Lung microvascular endothelial cell (primary cell): ENCODE results near the gene TAF3. TPM values are rescaled to one million over a fixed set of nuclear protein-coding genes. Genes with fewer than 3 reads are reported as not detected.

ENCODE experiments used
- DNase-seq, 2 donors: peaks; one replicate each; pipeline versions ENCODE4 v3.0.0 to v3.0.0-alpha.2; 2010; ENCODE audit warnings: low read depth in 2 of 2
- total RNA-seq: library from RNA; depleted of rRNA; stranded (reverse); fragments of >200 nt; gene quantifications from 2 replicates; pipeline ENCODE4 v1.2.1, GENCODE V29; 2014

TAF3 gene
- total RNA-seq, 1 donor from 2014 or later: 1.4 TPM

DNA sequence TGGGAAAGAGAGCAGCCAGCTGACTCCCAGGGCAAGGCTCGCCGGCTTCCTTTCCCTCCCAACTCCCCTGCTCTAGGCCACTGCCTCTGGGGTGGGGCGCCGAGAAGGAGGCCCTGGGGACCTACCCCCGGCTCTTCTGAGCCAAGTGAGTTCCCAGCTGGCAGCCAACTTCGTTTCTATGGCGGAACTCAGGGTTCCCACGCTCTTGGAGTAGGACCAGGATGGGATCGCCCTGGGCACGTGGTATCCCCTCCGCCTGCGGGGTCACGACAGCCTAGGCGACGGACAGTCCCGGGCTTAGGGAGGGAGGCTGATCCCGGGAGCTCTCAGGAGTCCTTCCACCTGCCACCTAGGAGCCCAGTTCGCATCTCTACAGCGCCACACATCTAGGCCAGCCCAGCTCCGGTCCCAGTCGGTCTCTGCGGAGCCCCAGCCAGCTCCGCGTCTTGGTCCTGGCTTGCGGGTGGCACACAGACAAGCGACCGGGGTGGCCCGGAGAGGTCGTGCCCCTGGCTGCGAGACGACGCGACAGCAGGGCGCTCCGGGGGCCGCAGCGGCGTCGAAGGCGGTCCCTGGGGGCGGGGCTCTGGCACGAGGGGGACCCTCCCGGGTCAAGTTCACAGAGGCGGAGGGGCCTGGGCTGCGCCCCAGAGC lies 215.6 kb downstream of the TAF3 start:
- DNase-seq: no peak

DNA sequence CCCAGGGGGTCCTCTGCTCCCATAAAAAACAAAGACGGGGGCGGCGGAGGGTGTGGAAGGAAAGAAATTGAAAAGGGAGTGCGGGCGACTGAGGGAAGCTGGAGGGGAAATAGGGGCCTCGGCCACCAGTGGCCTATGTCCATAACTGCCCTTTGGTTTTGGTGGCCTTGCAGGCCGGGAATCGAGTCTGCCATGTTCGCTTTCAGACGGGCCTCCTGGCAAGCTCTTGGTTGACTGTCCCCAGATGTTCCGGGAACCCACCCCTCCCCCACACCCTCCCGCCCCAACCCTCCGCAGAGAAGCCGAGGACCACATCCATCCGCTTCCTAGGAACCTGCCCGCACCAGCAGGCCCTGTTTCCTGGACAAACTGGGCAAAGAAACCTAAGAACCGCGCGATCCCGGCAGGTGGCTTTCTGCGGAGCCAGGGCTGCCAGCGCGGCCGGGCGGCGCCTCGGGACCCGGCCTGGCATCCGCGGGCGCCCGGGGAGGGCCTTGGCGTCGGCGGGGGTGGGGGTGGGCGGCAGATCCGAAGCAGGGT lies 216.2 kb downstream of the TAF3 start:
- no peak for DNase-seq

DNA sequence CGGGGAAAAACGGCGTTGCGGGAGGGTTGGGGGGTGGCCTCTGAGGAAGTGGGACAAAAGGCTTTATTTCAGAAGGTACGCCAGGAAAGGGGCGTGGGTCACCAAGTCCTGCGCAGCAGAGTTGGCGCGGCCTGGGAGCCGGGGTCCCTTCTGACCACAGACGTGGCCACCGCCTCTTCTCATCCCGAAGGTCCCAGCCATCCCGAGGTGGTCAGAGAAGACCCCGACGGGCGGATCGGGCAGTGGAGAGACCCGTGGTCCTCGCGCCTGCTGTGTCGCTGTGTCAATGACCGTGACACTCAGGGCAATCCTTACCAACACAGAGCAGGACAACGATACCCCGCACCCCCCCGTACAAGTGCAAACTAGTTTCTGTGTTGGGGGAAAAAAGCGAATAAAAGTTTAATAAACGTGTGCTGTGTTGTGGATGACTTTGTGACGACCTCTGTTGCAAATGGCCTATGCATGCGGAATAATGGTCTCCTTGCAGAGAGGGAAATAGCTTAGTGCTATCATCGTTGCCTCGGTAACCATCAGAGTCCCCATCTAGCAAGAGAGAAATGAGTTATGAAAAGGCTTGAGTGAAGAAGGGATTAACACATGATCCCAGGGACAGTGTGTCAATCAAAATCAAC lies 216.8 kb downstream of the TAF3 start:
- DNase-seq: no peak

GRCh38 chr10:8035641-8036470 lies 217.6 kb downstream of the TAF3 start:
- no peak for DNase-seq

GRCh38 chr10:8036506-8037198 lies 218.3 kb downstream of the TAF3 start:
- no peak for DNase-seq

DNA sequence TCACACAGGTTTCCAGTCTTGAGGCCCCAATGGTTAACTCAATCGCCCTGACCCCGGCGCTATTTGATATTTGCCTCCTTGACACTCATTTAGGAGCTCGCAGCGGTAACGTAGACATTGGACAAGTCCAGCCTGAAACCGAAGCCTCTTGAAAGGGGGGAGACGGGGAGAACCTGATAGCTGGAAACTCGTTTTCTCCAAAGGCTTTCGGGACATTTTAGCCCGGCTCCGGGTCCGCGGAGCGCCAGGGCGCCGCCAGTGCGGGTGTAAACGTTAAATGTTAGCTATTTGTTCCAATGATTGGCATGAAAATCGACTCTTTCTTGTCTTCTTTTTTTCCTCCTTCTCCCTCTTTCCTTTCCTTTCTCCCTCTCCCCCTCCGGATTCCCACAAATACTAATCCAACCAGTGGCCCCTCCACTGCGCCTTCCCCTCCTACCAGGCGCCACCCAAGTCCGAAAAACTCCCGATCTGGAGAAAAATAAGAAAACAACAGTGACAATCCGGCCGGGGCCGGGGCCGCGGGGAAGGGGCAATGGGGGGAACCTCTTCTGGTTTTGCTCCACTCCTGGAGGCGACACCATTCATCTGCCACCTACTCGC lies 219.0 kb downstream of the TAF3 start:
- DNase-seq: no peak

DNA sequence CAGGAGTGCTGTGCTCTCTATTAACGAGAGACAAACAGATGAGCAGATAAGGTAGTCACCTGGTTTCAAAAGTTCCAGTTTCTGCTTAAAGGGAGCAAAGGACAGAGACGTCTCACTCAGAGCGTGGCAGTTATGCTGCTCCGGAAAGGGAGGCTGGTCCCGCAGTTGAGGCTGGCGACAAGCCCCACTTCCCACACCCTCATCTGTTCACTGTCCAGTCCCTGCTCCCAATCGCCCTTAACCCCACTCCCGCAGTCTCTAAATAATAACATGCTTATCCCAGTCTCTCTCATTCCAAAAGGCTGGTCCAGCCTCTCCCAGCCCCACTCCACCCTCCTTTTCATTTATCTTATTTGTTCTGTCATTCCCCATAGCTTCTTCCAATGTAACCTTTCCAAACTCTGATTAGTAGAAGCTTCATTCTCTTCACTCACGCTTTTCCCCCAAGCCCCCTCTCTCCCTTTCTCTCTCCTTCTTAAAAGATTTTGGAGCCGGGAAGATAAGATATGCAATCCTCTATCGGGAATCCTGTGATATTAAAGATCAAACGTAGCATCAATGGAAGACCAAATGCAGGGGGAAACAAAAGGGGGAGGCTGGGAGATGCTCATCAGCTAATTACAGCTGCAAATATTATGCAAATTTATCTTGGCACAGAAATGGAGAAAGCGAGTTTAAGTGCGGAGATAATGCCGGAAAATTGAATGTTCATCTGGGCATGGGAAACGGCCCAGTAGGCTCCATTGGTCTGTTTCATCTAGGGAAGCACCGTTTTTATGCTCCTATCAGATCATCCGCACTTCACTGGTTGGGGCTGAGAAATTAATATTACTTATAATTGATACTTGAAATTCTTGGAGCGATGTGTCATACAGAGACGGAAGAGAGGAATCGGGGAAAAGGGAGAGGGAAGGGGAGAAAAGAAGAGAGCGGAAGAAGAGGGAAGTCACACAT lies 219.9 kb downstream of the TAF3 start:
- DNase-seq: no peak

GRCh38 chr10:8039321-8039881 lies 221.1 kb downstream of the TAF3 start:
- no peak for DNase-seq

DNA sequence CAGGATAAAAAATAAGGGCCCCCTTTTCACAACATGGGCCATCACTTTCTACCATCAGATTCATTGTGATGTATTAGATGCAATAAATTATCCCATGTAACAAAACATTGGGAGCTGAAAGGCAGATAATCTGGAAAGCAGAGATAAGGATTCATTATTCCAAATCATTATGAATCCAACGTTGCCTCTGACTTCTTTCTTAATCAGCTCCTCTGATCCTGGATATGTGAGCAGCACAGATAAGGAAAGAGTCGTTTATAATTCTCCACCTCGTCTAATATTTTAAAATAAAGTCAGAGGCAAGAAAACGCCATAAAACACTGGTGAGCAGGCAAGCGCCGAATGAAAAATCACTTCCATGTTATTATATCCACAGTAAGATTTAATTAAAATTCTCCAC lies 222.3 kb downstream of the TAF3 start:
- DNase-seq: no peak

GRCh38 chr10:8041284-8041991 lies 223.1 kb downstream of the TAF3 start:
- DNase-seq: no peak

- no peak for DNase-seq
Observed at GRCh38 chr10:8041992-8042720, 223.9 kb downstream of the TAF3 start.

- DNase-seq: no peak
Observed at GRCh38 chr10:8042721-8043568, 224.6 kb downstream of the TAF3 start.

- DNase-seq: no peak
Observed at GRCh38 chr10:8043569-8044306, 225.4 kb downstream of the TAF3 start.

DNA sequence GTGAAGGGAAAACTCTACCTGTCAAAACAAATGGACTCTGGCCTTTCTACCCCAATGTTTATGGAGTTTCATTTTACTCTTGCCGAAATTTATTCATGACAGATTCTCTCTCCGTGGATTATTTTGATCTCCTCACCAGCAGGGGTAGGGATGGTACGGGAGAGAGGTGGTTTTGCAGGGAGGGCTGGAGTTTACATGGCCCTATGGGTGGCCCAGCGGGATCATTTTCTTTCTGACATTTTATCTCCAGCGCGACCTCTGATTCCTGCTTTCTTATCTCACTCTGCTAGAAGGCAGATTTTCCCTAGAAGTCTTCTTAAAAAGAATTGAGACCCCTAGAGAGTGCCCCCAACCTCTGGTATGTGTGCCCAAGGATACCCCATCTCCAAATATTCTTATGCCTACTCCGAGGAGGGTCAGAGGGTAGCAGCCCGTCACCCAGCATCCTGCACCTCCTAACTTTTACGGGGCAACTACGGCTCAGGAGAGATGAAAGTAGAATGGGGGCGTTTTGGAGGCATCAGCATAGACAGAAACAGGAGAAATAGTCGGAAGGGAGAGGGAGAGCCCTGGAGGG lies 226.1 kb downstream of the TAF3 start:
- no peak for DNase-seq

DNA sequence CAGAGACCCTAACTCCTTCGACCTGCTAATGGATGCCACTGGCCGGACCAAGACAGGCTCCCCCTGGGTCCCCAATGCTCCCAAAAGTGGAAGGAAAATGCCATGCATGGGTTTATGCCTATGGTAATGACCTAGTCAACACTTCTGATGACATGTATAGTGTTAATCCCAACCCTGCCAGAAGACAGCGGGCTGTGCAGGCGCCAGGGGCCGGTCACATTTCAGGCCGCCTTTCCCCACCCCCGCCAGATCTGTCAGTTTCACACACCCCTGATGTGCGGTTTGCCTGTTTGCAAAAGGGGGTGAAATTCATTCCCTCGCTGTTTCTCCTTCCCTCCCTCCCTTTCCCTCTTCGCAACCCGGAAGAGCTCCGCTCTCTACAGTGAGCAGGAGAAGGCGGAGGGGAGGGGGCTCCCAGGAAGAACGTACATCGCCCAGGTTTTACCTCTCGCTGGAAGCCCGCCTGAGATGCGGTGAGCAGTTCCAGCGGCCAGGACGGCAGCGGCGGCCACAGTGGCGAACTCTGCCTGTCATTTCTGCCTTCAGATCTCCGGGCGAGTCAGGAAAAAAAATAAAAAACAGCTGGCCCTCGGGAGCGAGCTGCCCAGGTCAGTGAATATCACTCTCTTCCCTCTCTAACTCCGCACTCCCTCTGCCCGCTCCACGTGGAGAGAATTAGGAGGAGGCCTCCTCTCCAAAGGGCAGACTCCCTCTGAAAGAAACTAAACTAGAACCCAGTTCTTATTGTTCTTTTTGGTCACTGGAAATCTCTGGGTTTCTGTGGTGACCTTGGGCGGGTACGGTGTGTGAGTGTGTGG lies 226.8 kb downstream of the TAF3 start:
- no peak for DNase-seq
